Sigmoid colon (tissue), 4 donors: ENCODE data around the gene TPX2.

ENCODE experiments used
- POLR2AphosphoS5 ChIP-seq, 4 donors: sonication (generic); formaldehyde crosslinking; IDR thresholded peaks; one replicate each; pipeline ENCODE4 v1.6.1; 2017; ENCODE audit warnings: antibody characterized with exemption in 4 of 4
- TF ChIP-seq, protein P1 (sequence below), 4 experiments: fragments of 450-650 bp in 3 of 4; fragments of 200-600 bp in 1 of 4; IDR thresholded peaks; one replicate each; pipeline ENCODE4 v1.5.1; 2016 to 2019; ENCODE audit warnings: antibody characterized with exemption in 4 of 4, mild to moderate bottlenecking in 3 of 4, moderate library complexity in 2 of 4

DNA sequence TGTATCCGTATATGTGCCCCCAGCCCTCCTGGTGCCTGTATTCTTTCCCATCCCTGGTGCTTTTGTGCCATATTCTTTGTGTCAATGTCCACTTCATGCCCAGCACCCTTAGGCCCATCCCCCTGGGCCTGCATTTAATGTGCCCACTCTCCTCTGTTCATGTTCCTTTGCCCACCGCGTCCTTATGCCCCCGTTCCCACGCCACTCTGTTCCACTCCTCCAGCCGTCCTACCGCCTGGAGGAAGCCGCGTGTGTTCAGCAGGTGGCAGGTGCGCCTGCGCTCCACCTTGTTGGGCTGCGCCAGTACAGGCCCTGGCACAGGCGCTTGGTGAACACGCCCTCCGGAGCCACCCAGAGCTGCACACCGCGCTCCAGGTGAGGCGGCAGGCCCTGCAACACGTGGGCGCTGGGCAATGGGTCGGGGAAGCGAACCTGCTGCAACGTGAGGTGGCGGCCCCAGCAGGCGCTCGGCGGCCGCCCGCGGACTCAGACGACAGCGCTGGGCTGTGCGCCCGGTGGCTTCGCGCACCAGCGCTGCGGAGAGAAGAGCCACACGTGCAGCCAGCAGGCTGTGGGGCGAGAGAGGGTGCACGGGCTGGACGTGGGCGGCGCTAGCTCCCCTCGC lies 110.3 kb downstream of the TPX2 start:
- TF ChIP-seq POLR2AphosphoS5 (IDR thresholded peaks at IDR 0.05): no peak
- TF ChIP-seq, protein P1, sequence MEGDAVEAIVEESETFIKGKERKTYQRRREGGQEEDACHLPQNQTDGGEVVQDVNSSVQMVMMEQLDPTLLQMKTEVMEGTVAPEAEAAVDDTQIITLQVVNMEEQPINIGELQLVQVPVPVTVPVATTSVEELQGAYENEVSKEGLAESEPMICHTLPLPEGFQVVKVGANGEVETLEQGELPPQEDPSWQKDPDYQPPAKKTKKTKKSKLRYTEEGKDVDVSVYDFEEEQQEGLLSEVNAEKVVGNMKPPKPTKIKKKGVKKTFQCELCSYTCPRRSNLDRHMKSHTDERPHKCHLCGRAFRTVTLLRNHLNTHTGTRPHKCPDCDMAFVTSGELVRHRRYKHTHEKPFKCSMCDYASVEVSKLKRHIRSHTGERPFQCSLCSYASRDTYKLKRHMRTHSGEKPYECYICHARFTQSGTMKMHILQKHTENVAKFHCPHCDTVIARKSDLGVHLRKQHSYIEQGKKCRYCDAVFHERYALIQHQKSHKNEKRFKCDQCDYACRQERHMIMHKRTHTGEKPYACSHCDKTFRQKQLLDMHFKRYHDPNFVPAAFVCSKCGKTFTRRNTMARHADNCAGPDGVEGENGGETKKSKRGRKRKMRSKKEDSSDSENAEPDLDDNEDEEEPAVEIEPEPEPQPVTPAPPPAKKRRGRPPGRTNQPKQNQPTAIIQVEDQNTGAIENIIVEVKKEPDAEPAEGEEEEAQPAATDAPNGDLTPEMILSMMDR (IDR thresholded peaks at IDR 0.05): no peak
